Liver (tissue), 9 donors: ENCODE measurements around the gene TXK. TPM values are rescaled to one million over a fixed set of nuclear protein-coding genes. Genes with fewer than 3 reads are reported as not detected.

ENCODE experiments used
- DNase-seq: peaks from one replicate; pipeline ENCODE4 v3.0.0-alpha.2; 2017; ENCODE audit warnings: low spot score
- H3K27ac ChIP-seq, 2 donors: one replicate each; pipeline ENCODE4 v1.7.0; 2013; ENCODE audit warnings: inconsistent platforms in 2 of 2, low read length in 2 of 2, control low read depth in 1 of 2, low read depth in 1 of 2, mild to moderate bottlenecking in 1 of 2
- H3K27me3 ChIP-seq, 4 donors: one replicate each; pipeline versions ENCODE4 v1.6.1 to v1.7.0; 2013; ENCODE audit warnings: low read length in 3 of 4, inconsistent platforms in 1 of 4, mild to moderate bottlenecking in 1 of 4, moderate library complexity in 1 of 4; ENCODE audit not compliant: control insufficient read depth in 4 of 4, insufficient read depth in 4 of 4
- H3K36me3 ChIP-seq, 4 donors: one replicate each; pipeline versions ENCODE4 v1.6.1 to v1.7.0; 2013; ENCODE audit warnings: low read length in 3 of 4, mild to moderate bottlenecking in 3 of 4, low read depth in 1 of 4, moderate library complexity in 1 of 4; ENCODE audit not compliant: control insufficient read depth in 4 of 4, insufficient read depth in 3 of 4
- H3K4me1 ChIP-seq, 4 donors: one replicate each; pipeline versions ENCODE4 v1.6.1 to v1.7.0; 2013; ENCODE audit warnings: low read length in 3 of 4, mild to moderate bottlenecking in 3 of 4, moderate library complexity in 1 of 4; ENCODE audit not compliant: control insufficient read depth in 4 of 4, insufficient read depth in 4 of 4
- H3K4me3 ChIP-seq, 3 donors: one replicate each; pipeline versions ENCODE4 v1.6.1 to v1.7.0; 2013; ENCODE audit warnings: low read length in 3 of 3, control low read depth in 1 of 3, low read depth in 1 of 3, mild to moderate bottlenecking in 1 of 3
- H3K9ac ChIP-seq, 2 donors: one replicate each; pipeline ENCODE4 v1.7.0; 2013; ENCODE audit warnings: low read length in 2 of 2, mild to moderate bottlenecking in 2 of 2, moderate library complexity in 2 of 2, control low read depth in 1 of 2, low read depth in 1 of 2
- H3K9me3 ChIP-seq, 4 donors: one replicate each; pipeline versions ENCODE4 v1.6.1 to v1.7.0; 2013; ENCODE audit warnings: low read length in 3 of 4; ENCODE audit not compliant: control insufficient read depth in 4 of 4
- FOXA1 ChIP-seq: IDR thresholded peaks from 2 replicates; pipeline ENCODE4 v1.6.1; 2016; ENCODE audit warnings: antibody characterized with exemption
- FOXA2 ChIP-seq: IDR thresholded peaks from 2 replicates; pipeline ENCODE4 v1.6.1; 2016; ENCODE audit warnings: antibody characterized with exemption
- GABPA ChIP-seq, 2 donors: IDR thresholded peaks in 1 of 2; conservative IDR thresholded peaks in 1 of 2; 2 replicates each; pipeline ENCODE4 v1.6.1; 2016; ENCODE audit warnings: antibody characterized with exemption in 2 of 2, mild to moderate bottlenecking in 1 of 2, moderate library complexity in 1 of 2
- HNF4A ChIP-seq, 2 donors: conservative IDR thresholded peaks; 2 replicates each; pipeline ENCODE4 v1.6.1; 2016; ENCODE audit warnings: antibody characterized with exemption in 2 of 2, mild to moderate bottlenecking in 2 of 2
- HNF4G ChIP-seq: IDR thresholded peaks from 2 replicates; pipeline ENCODE4 v1.6.1; 2016; ENCODE audit warnings: antibody characterized with exemption
- JUND ChIP-seq, 2 donors: IDR thresholded peaks; 2 replicates each; pipeline ENCODE4 v1.6.1; 2016; ENCODE audit warnings: antibody characterized with exemption in 2 of 2
- NR2F2 ChIP-seq: IDR thresholded peaks from 2 replicates; pipeline ENCODE4 v1.6.1; 2016; ENCODE audit warnings: antibody characterized with exemption
- RAD21 ChIP-seq, 2 donors: IDR thresholded peaks; 2 replicates each; pipeline ENCODE4 v1.6.1; 2016; ENCODE audit warnings: antibody characterized with exemption in 2 of 2, mild to moderate bottlenecking in 2 of 2
- RXRA ChIP-seq, 2 donors: IDR thresholded peaks; 2 replicates each; pipeline ENCODE4 v1.6.1; 2017 to 2018; ENCODE audit warnings: antibody characterized with exemption in 2 of 2, mild to moderate bottlenecking in 1 of 2
- SP1 ChIP-seq: IDR thresholded peaks from 2 replicates; pipeline ENCODE4 v1.6.1; 2018; ENCODE audit warnings: antibody characterized with exemption, mild to moderate bottlenecking
- TAF1 ChIP-seq: conservative IDR thresholded peaks from 2 replicates; pipeline ENCODE4 v1.6.1; 2016; ENCODE audit warnings: antibody characterized with exemption, mild to moderate bottlenecking
- YY1 ChIP-seq: IDR thresholded peaks from 2 replicates; pipeline ENCODE4 v1.6.1; 2016; ENCODE audit warnings: antibody characterized with exemption, mild to moderate bottlenecking
- WGBS: extraction: QIAGEN DNeasy Blood & Tissue Kit; methylation state at CpG from one replicate; pipeline ENCODE4 v1.1.7; 2013; 5-methylcytosine and 5-hydroxymethylcytosine counted together
- polyA plus RNA-seq, 2 donors: library from polyadenylated mRNA; stranded (reverse) in 1 of 2; unstranded in 1 of 2; fragments of 200-250 nt in 1 of 2; fragments of >200 nt in 1 of 2; fragmentation: Nextera tagmentation in 1 of 2; extraction: Ambion mirVana in 1 of 2; gene quantifications; one replicate each; pipeline versions ENCODE4 v1.2.1 to v1.2.3, GENCODE V29; 2013 to 2015
- total RNA-seq, 2 donors: library from RNA; depleted of rRNA; stranded (reverse); fragments of >200 nt; gene quantifications; one replicate each; pipeline ENCODE4 v1.2.3, GENCODE V29; 2014
- TF ChIP-seq, protein P1 (sequence below): IDR thresholded peaks from 2 replicates; pipeline ENCODE4 v1.6.1; 2016; ENCODE audit warnings: antibody characterized with exemption
- TF ChIP-seq, protein P2 (sequence below): IDR thresholded peaks from 2 replicates; pipeline ENCODE4 v1.6.1; 2016; ENCODE audit warnings: antibody characterized with exemption
- TF ChIP-seq, protein P3 (sequence below): IDR thresholded peaks from 2 replicates; pipeline ENCODE4 v1.6.1; 2016; ENCODE audit warnings: antibody characterized with exemption
- TF ChIP-seq, protein P4 (sequence below): IDR thresholded peaks from 2 replicates; pipeline ENCODE4 v1.6.1; 2016; ENCODE audit warnings: antibody characterized with exemption, mild to moderate bottlenecking
- donor health status: healthy.
- donor health status: healthy.
- donor health status: healthy.
- donor health status: healthy.
- donor health status: healthy.

The TXK gene
- total and polyA plus RNA-seq, 4 donors, result 0.43 to 4.9 (median 1.4) TPM

DNA sequence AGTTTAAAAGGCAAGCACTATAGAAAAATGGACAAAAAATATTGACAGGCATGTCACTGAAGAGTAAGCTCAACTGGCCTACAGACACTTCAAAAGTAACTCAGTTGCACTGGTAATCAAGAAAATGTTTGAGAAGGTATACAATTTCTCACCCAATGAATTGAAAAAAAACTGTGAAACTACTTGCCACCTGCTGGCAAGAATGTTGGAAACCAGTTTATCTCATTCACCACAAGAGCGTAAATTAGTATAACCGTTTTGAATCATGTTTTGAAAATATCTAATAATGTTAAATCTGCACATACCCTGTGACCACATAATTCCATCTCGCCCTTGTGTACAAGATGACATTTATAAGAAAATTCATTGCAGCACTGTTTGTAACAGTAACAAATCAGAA lies 31.7 kb downstream of the TXK start:
- Histone ChIP-seq H3K9ac (no peak overlapping the region), H3K27me3 (no peaks in the 10 kb centered on the region), H3K4me3 (no peak overlapping the region), H3K27ac (no peak overlapping the region), H3K4me1 (no peaks in the 10 kb centered on the region), H3K9me3 (no peaks in the 10 kb centered on the region), H3K36me3 (no peaks in the 10 kb centered on the region)
- WGBS, result 86% methylated on average over 3 of the region's 3 CpGs
- no peak for TF ChIP-seq RAD21 (IDR thresholded peaks at IDR 0.05)
- TF ChIP-seq, protein P1, sequence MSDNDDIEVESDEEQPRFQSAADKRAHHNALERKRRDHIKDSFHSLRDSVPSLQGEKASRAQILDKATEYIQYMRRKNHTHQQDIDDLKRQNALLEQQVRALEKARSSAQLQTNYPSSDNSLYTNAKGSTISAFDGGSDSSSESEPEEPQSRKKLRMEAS, result no peak
- TF ChIP-seq, protein P2, sequence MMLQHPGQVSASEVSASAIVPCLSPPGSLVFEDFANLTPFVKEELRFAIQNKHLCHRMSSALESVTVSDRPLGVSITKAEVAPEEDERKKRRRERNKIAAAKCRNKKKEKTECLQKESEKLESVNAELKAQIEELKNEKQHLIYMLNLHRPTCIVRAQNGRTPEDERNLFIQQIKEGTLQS, result no peak
- no peak for TF ChIP-seq FOXA2
- no peak for TF ChIP-seq FOXA1
- no peak for TF ChIP-seq HNF4A (conservative IDR thresholded peaks at IDR 0.05)
- no peak for DNase-seq

DNA sequence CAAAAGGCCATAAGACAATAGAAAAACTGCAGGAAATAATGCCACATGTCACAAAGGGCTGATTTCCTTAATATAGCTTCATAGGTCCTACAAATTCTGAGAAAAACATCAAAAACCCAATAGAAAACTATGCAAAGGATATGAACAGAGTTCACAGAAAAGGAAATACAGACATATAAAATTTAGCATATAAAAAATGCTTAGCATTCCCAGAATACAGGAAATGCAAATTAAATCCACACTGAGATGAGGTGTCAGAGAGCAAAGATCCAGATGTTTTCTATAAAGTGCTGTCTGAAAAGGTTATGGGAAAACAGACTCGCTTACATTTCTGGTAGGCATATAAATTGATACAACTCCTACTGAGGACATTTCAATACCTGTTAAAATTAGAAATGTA lies 33.8 kb downstream of the TXK start:
- Histone ChIP-seq H3K4me1 (no peaks in the 10 kb centered on the region), H3K27me3 (no peaks in the 10 kb centered on the region), H3K36me3 (no peaks in the 10 kb centered on the region), H3K9me3 (no peaks in the 10 kb centered on the region), H3K27ac (no peak overlapping the region), H3K4me3 (no peak overlapping the region), H3K9ac (no peak overlapping the region)
- no peak for DNase-seq
- TF ChIP-seq, protein P3, sequence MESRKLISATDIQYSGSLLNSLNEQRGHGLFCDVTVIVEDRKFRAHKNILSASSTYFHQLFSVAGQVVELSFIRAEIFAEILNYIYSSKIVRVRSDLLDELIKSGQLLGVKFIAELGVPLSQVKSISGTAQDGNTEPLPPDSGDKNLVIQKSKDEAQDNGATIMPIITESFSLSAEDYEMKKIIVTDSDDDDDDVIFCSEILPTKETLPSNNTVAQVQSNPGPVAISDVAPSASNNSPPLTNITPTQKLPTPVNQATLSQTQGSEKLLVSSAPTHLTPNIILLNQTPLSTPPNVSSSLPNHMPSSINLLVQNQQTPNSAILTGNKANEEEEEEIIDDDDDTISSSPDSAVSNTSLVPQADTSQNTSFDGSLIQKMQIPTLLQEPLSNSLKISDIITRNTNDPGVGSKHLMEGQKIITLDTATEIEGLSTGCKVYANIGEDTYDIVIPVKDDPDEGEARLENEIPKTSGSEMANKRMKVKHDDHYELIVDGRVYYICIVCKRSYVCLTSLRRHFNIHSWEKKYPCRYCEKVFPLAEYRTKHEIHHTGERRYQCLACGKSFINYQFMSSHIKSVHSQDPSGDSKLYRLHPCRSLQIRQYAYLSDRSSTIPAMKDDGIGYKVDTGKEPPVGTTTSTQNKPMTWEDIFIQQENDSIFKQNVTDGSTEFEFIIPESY, result no peak
- TF ChIP-seq, protein P2, result no peak
- TF ChIP-seq HNF4A (conservative IDR thresholded peaks at IDR 0.05) (no peak), NR2F2 (no peak), RXRA (IDR thresholded peaks at IDR 0.05) (no peak), JUND (IDR thresholded peaks at IDR 0.05) (no peak)
- TF ChIP-seq, protein P4, sequence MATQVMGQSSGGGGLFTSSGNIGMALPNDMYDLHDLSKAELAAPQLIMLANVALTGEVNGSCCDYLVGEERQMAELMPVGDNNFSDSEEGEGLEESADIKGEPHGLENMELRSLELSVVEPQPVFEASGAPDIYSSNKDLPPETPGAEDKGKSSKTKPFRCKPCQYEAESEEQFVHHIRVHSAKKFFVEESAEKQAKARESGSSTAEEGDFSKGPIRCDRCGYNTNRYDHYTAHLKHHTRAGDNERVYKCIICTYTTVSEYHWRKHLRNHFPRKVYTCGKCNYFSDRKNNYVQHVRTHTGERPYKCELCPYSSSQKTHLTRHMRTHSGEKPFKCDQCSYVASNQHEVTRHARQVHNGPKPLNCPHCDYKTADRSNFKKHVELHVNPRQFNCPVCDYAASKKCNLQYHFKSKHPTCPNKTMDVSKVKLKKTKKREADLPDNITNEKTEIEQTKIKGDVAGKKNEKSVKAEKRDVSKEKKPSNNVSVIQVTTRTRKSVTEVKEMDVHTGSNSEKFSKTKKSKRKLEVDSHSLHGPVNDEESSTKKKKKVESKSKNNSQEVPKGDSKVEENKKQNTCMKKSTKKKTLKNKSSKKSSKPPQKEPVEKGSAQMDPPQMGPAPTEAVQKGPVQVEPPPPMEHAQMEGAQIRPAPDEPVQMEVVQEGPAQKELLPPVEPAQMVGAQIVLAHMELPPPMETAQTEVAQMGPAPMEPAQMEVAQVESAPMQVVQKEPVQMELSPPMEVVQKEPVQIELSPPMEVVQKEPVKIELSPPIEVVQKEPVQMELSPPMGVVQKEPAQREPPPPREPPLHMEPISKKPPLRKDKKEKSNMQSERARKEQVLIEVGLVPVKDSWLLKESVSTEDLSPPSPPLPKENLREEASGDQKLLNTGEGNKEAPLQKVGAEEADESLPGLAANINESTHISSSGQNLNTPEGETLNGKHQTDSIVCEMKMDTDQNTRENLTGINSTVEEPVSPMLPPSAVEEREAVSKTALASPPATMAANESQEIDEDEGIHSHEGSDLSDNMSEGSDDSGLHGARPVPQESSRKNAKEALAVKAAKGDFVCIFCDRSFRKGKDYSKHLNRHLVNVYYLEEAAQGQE, result no peak
- TF ChIP-seq, protein P1, result no peak
- 81% methylated on average over 1 of the region's 1 CpG for WGBS

DNA sequence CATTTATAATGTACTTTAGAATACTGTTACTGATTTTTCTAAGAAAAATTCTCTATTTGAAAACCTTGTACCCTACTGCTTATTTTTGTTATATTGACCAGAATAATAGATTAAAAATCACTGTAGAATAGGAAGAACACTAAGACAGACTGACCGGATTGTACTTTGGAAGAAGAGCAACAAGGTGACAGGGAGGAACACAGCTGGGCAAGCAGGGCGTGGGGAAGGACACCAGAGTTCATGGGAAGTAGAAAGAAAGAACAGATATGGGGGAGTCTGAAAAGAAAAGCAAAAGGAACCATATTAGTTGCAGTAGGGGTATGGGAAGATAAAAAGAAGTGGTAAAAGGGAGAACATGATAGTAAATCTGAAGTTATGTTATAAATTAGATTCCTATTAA lies 38.6 kb downstream of the TXK start:
- DNase-seq, result no peak
- Histone ChIP-seq H3K27me3 (no peaks in the 10 kb centered on the region), H3K36me3 (no peaks in the 10 kb centered on the region), H3K4me1 (no peaks in the 10 kb centered on the region), H3K4me3 (no peak overlapping the region), H3K9me3 (no peaks in the 10 kb centered on the region), H3K27ac (no peak overlapping the region), H3K9ac (no peak overlapping the region)
- 79% methylated on average over 2 of the region's 2 CpGs for WGBS
- TF ChIP-seq RAD21 (IDR thresholded peaks at IDR 0.05) (no peak), SP1 (no peak), HNF4A (conservative IDR thresholded peaks at IDR 0.05) (no peak), RXRA (IDR thresholded peaks at IDR 0.05) (no peak), HNF4G (no peak), TAF1 (no peak), FOXA1 (no peak), YY1 (no peak), GABPA (IDR thresholded peaks at IDR 0.05 in 1 of 2, conservative IDR thresholded peaks at IDR 0.05 in 1 of 2) (no peak), JUND (IDR thresholded peaks at IDR 0.05) (no peak), NR2F2 (no peak)
- TF ChIP-seq, protein P2, result no peak
- TF ChIP-seq, protein P3, result no peak
- TF ChIP-seq, protein P1, result no peak
